ENCODE results near the gene CYP27B1.
"Not testable (repeated sequence)": the region's sequence is repeated elsewhere in the genome, so short reads cannot be mapped to it uniquely, and the experiment has no call there.

The CYP27B1 gene

DNA sequence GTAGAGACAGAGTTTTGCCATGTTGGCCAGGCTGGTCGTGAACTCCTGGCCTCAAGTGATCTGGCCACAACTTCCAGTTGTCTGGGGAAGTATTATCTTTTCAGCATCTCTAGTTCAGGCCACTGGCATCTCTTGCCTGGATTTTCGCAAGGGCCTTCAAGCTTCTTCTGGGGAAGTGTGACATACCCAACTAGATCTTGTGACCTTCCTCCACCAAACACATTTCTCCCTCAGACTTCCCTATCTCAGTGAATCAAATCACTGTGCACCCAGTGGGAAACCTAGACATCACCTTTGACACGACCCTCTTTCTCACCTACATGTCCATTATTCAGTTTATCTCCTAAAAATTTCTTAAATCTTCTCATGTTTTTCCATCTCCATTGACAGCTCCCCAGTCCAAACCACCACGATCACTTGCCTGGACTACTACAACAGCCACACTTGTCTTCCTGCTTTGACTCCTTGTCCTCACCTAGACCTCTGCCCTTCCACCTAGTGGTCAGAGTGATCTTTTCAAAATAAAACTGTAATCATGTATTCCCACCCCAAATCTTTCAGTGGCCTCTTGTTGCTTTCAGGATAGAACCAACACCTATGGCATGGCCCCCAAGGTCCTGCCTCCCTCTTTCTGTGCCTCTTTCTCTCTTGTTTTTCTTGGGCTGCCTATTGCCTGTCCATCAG is 8.8 kb upstream of the CYP27B1 start:
- no CpG with 5 or more reads among the region's 4 CpGs for WGBS (ENCODE audit: insufficient coverage, insufficient read length)
- Histone ChIP-seq H3K27ac (ENCODE audit: low read length) (no peak overlapping the region), H3K9me3 (ENCODE audit: control insufficient read depth, insufficient read depth, low read length) (no peaks in the 10 kb centered on the region), H3K4me1 (ENCODE audit: control insufficient read depth, insufficient read depth, low read length) (peaks cover 1% of the 10 kb centered on the region; the same call in 1 of the 2 replicates), H3K27me3 (ENCODE audit: control insufficient read depth, insufficient read depth, low read length) (no peaks in the 10 kb centered on the region), H3K4me3 (ENCODE audit: low read length) (no peak overlapping the region), H3K36me3 (ENCODE audit: control insufficient read depth, insufficient read depth, low read length) (no peaks in the 10 kb centered on the region)
- DNase-seq (ENCODE audit: low read depth, low spot score), result no peak

DNA sequence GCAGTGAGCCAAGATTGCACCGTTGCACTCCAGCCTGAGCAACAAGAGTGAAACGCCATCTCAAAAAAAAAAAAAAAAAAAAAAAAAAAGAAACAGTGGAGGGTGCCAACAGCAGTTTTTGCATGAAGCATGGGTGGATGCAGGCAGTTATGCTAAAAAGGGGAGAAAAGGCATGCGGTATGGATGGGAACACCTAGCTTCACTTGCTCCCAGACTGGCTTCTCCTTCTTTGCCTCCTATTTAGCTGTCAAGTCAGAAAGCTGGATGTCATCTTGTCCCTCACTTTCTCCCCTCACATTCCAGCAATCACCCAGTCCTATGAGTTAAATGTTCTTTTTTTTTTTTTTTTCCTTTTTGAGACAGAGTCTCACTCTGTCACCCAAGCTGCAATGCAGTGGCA is 8.2 kb upstream of the CYP27B1 start:
- no peaks in the 10 kb centered on the region for H3K36me3 ChIP-seq (ENCODE audit: control insufficient read depth, insufficient read depth, low read length)
- WGBS (ENCODE audit: insufficient coverage, insufficient read length), result no CpG with 5 or more reads among the region's 3 CpGs
- no peaks in the 10 kb centered on the region for H3K9me3 ChIP-seq (ENCODE audit: control insufficient read depth, insufficient read depth, low read length)
- H3K27me3 ChIP-seq (ENCODE audit: control insufficient read depth, insufficient read depth, low read length), result no peaks in the 10 kb centered on the region
- H3K4me1 ChIP-seq (ENCODE audit: control insufficient read depth, insufficient read depth, low read length), result peaks cover 1% of the 10 kb centered on the region; the same call in 1 of the 2 replicates
- DNase-seq (ENCODE audit: low read depth, low spot score), result no peak
- no peak overlapping the region for H3K4me3 ChIP-seq (ENCODE audit: low read length)
- no peak overlapping the region for H3K27ac ChIP-seq (ENCODE audit: low read length)

DNA sequence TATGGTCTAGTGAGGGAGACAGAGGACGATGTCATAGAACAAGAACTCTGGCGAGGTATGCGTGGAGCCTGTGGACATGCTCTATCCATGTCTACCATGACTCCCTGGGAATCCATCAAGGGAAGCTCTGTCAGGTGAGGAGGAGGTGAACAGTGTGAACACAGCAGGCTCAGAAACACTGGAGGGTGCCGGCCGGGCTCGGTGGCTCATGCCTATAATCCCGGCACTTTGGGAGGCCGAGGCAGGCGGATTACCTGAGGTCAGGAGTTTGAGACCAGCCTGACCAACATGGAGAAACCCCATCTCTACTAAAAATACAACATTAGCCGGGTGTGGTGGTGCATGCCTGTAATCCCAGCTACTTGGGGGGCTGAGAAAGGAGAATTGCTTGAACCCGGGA is 7.8 kb upstream of the CYP27B1 start:
- H3K4me1 ChIP-seq (ENCODE audit: control insufficient read depth, insufficient read depth, low read length); H3K27ac ChIP-seq (ENCODE audit: low read length); H3K4me3 ChIP-seq (ENCODE audit: low read length); H3K36me3 ChIP-seq (ENCODE audit: control insufficient read depth, insufficient read depth, low read length); H3K27me3 ChIP-seq (ENCODE audit: control insufficient read depth, insufficient read depth, low read length); H3K9me3 ChIP-seq (ENCODE audit: control insufficient read depth, insufficient read depth, low read length); DNase-seq (ENCODE audit: low read depth, low spot score): not testable (repeated sequence)
- no CpG with 5 or more reads among the region's 11 CpGs for WGBS (ENCODE audit: insufficient coverage, insufficient read length)

DNA sequence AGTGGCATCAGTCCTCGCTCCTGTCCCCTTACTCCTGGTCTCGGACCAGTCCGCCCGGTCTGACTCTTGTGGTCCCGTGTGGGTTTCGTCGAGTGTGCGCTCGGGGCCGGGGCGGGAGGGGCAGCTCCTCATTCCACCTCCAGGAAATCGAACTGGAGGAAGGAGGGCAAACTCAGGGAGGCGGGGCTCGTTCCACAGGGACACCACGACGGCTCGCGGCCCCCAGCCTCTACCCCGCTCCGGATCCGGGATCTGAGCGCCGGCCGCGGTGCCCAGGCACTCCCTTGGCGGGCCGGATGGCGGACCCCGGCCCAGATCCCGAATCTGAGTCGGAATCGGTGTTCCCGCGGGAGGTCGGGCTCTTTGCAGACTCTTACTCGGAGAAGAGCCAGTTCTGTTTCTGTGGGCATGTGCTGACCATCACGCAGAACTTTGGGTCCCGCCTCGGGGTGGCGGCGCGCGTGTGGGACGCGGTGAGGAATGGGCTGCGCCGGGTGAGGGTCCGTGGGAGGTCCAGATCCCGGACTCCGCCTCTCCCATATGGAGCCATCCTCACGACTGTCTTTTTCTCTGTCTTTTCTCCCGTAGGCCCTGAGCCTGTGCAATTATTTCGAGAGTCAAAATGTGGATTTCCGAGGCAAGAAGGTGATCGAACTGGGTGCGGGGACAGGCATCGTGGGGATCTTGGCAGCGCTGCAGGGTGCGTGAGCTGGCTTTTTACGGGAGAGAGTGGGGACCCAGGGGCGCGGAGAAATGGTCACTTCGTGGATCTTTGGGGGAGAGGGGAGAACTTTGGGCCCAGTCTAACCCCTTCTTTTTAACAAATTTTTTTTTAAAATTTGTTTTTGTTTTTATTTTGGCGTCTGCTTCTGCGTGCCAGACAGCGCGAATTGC is 5.8 kb upstream of the CYP27B1 start, which contains the start of gene EEF1AKMT3:
EEF1AKMT3 (plus strand) TSS at position 186 of the 894 bp plus-strand sequence; CDS start at position 297, 111 bp downstream.
- no peaks in the 10 kb centered on the region for H3K9me3 ChIP-seq (ENCODE audit: control insufficient read depth, insufficient read depth, low read length)
- peak within 1 kb of the TSS; percentile 85 for H3K4me3 ChIP-seq (ENCODE audit: low read length)
- peaks cover 7% of the 10 kb centered on the region; the same call in 1 of the 2 replicates for H3K36me3 ChIP-seq (ENCODE audit: control insufficient read depth, insufficient read depth, low read length)
- no peak for DNase-seq (ENCODE audit: low read depth, low spot score)
- no peaks in the 10 kb centered on the region for H3K27me3 ChIP-seq (ENCODE audit: control insufficient read depth, insufficient read depth, low read length)
- peaks cover 1% of the 10 kb centered on the region; the same call in 1 of the 2 replicates for H3K4me1 ChIP-seq (ENCODE audit: control insufficient read depth, insufficient read depth, low read length)
- no peak within 1 kb of the TSS for H3K27ac ChIP-seq (ENCODE audit: low read length)
- no CpG with 5 or more reads among the region's 67 CpGs for WGBS (ENCODE audit: insufficient coverage, insufficient read length)

DNA sequence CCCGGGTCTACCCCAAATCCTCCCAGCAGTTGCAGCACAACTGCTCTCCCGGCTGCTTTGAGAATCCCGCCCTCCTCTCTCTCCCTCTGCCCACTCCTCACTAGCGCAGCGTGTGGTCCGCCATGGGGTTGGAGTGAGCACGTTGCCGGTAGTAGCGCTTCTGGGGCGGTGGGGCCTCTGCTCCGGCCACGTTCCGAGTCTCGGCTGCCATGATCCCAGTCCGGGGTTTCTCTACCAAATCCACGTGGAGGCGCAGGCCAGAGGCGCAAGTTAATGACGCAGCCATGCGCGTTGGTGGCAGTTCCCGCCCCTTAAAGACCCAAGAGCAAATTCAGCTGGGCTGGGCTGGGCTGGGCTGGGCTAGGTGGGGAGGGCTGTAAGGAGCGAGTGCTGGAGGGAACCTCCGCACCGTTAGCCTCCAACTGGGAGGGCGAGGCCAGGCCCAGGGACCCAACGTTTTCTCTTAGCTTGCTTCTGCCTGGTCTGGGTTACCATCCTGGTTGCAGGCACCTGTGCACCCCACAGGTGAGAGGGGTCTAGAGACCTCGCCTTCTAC is 5.1 kb upstream of the CYP27B1 start, which contains the start of gene METTL1:
METTL1 (minus strand) TSS at position 233 of the 556 bp plus-strand sequence; CDS start at position 211, 22 bp downstream.
- peak; percentile 94 for DNase-seq (ENCODE audit: low read depth, low spot score)

DNA sequence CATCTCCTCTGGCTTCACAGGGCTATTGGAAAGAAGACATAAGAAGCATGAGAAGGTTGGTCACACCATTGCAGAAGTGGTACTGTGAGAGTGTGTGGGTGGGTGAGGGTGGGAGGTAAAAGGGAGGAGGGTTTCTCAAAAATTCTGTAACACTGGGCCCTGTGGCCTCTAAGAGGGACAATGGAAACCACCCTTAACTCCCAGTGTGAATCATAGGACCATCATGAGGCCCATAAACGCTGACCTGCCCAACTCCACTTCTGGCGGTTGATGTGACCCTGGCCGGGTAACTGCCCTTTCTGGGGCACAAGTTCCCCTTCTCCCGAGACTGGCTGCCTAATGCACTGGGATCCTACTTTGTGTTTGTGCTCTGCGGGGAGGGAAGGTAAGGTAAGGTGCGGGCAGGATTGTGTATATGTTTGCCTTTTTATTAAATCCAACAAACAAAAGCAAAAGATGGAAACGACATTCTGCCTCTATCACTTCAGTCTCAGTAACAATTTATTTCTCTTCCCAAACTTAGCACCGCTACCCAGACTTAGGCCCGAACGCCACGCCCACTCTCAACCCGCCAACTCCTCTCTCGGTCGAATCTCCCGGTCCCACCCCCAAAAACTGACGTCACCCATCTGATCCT is 4.5 kb upstream of the CYP27B1 start:
- H3K9me3 ChIP-seq (ENCODE audit: control insufficient read depth, insufficient read depth, low read length), result no peaks in the 10 kb centered on the region
- WGBS (ENCODE audit: insufficient coverage, insufficient read length), result no CpG with 5 or more reads among the region's 16 CpGs
- H3K27me3 ChIP-seq (ENCODE audit: control insufficient read depth, insufficient read depth, low read length), result peaks cover 5% of the 10 kb centered on the region
- H3K27ac ChIP-seq (ENCODE audit: low read length), result no peak overlapping the region
- peak; percentile 92 for DNase-seq (ENCODE audit: low read depth, low spot score)
- peak overlapping the region; percentile 85; the same call in 1 of the 2 replicates for H3K4me3 ChIP-seq (ENCODE audit: low read length)
- H3K4me1 ChIP-seq (ENCODE audit: control insufficient read depth, insufficient read depth, low read length), result peaks cover 3% of the 10 kb centered on the region; the same call in 1 of the 2 replicates
- H3K36me3 ChIP-seq (ENCODE audit: control insufficient read depth, insufficient read depth, low read length), result peaks cover 7% of the 10 kb centered on the region; the same call in 1 of the 2 replicates

More for the DNA sequence above, 5.1 kb upstream of the CYP27B1 start, which contains the start of gene METTL1:
- peak within 1 kb of the TSS; percentile 85 for H3K4me3 ChIP-seq (ENCODE audit: low read length)
- H3K36me3 ChIP-seq (ENCODE audit: control insufficient read depth, insufficient read depth, low read length), result peaks cover 7% of the 10 kb centered on the region; the same call in 1 of the 2 replicates
- H3K27ac ChIP-seq (ENCODE audit: low read length), result no peak within 1 kb of the TSS
- no peaks in the 10 kb centered on the region; the same call in 1 of the 2 replicates for H3K27me3 ChIP-seq (ENCODE audit: control insufficient read depth, insufficient read depth, low read length)
- WGBS (ENCODE audit: insufficient coverage, insufficient read length), result no CpG with 5 or more reads among the region's 28 CpGs
- H3K9me3 ChIP-seq (ENCODE audit: control insufficient read depth, insufficient read depth, low read length), result no peaks in the 10 kb centered on the region
- peaks cover 3% of the 10 kb centered on the region; the same call in 1 of the 2 replicates for H3K4me1 ChIP-seq (ENCODE audit: control insufficient read depth, insufficient read depth, low read length)

DNA sequence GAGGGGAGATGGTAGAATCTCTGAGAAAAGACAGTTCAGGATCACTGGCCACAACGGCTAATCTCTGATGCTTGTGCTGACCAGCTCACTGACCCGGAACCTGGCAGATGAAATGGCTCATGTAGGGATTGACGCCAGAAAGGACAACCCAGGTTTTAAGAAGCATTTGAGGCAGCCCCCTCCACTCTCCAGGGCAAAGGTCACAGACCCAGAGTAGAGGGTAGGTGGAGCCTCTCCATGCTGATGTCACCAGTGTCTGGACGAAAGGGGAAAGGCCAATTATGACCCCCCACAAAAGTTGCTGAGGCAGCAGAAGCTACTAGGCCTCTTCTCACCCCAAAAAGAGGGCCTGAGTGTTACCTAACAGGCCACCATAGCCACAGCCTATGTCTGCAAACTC is 3.9 kb upstream of the CYP27B1 start:
- H3K4me1 ChIP-seq (ENCODE audit: control insufficient read depth, insufficient read depth, low read length), result peaks cover 3% of the 10 kb centered on the region; the same call in 1 of the 2 replicates
- DNase-seq (ENCODE audit: low read depth, low spot score), result no peak
- peaks cover 7% of the 10 kb centered on the region; the same call in 1 of the 2 replicates for H3K36me3 ChIP-seq (ENCODE audit: control insufficient read depth, insufficient read depth, low read length)
- no peak overlapping the region for H3K4me3 ChIP-seq (ENCODE audit: low read length)
- WGBS (ENCODE audit: insufficient coverage, insufficient read length), result no CpG with 5 or more reads among the region's 4 CpGs
- peaks cover 11% of the 10 kb centered on the region for H3K27me3 ChIP-seq (ENCODE audit: control insufficient read depth, insufficient read depth, low read length)
- H3K9me3 ChIP-seq (ENCODE audit: control insufficient read depth, insufficient read depth, low read length), result no peaks in the 10 kb centered on the region
- H3K27ac ChIP-seq (ENCODE audit: low read length), result no peak overlapping the region

DNA sequence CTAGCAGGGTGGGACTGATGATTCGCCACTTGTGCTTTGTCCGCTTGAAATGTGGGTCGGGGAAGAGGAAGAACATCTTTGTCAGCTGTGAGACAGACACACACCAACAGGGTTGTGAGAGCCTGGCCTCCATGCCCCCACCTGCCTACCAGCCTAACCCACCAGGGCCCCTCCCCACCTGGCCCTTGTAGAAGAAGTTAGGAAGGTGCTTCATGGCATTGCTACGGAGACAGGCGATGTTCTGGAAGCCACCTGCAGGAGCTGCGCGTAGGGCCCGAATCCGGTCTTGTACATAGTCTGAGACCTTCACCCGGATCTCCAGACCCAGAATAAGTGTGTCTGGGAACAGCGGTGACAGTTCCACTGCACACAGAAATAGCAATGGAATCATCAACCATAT is 2.7 kb upstream of the CYP27B1 start:
- DNase-seq (ENCODE audit: low read depth, low spot score), result no peak
- Histone ChIP-seq H3K4me3 (ENCODE audit: low read length) (no peak overlapping the region), H3K4me1 (ENCODE audit: control insufficient read depth, insufficient read depth, low read length) (peaks cover 4% of the 10 kb centered on the region; the same call in 1 of the 2 replicates), H3K9me3 (ENCODE audit: control insufficient read depth, insufficient read depth, low read length) (no peaks in the 10 kb centered on the region), H3K36me3 (ENCODE audit: control insufficient read depth, insufficient read depth, low read length) (peaks cover 7% of the 10 kb centered on the region; the same call in 1 of the 2 replicates), H3K27me3 (ENCODE audit: control insufficient read depth, insufficient read depth, low read length) (peaks cover 21% of the 10 kb centered on the region), H3K27ac (ENCODE audit: low read length) (no peak overlapping the region)
- no CpG with 5 or more reads among the region's 11 CpGs for WGBS (ENCODE audit: insufficient coverage, insufficient read length)

DNA sequence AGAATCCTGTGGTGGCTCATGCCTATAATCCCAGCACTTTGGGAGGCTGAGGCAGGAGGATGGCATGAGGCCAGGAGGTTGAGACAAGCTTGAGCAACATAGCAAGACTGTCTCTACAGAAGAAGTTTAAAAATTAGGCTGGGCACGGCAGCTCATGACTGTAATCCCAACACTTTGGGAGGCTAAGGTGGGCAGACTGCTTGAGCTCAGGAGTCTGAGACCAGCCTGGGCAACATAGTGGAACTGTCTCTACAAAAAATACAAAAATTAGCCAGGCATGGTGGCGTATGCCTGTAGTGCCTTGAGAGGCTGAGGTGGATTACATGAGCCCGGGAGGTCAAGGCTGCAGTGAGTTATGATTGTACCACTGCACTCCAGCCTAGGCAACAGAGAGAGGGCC is 998 bp upstream of the CYP27B1 start:
- no CpG with 5 or more reads among the region's 3 CpGs for WGBS (ENCODE audit: insufficient coverage, insufficient read length)
- DNase-seq (ENCODE audit: low read depth, low spot score), result no peak
- no peak overlapping the region for H3K4me3 ChIP-seq (ENCODE audit: low read length)
- no peaks in the 10 kb centered on the region for H3K9me3 ChIP-seq (ENCODE audit: control insufficient read depth, insufficient read depth, low read length)
- no peak overlapping the region for H3K27ac ChIP-seq (ENCODE audit: low read length)
- H3K36me3 ChIP-seq (ENCODE audit: control insufficient read depth, insufficient read depth, low read length), result peaks cover 7% of the 10 kb centered on the region; the same call in 1 of the 2 replicates
- H3K27me3 ChIP-seq (ENCODE audit: control insufficient read depth, insufficient read depth, low read length), result peaks cover 26% of the 10 kb centered on the region
- H3K4me1 ChIP-seq (ENCODE audit: control insufficient read depth, insufficient read depth, low read length), result peaks cover 4% of the 10 kb centered on the region
